ENCODE measurements around the gene TRIM4. TPM values are rescaled to one million over a fixed set of nuclear protein-coding genes. Genes with fewer than 3 reads are reported as not detected.
A peak's percentile ranks its signal among the peaks of the same experiment; 100 is the strongest.

The TRIM4 gene
- total and polyA plus RNA-seq, 2 donors: 27.9 to 30.2 TPM

DNA sequence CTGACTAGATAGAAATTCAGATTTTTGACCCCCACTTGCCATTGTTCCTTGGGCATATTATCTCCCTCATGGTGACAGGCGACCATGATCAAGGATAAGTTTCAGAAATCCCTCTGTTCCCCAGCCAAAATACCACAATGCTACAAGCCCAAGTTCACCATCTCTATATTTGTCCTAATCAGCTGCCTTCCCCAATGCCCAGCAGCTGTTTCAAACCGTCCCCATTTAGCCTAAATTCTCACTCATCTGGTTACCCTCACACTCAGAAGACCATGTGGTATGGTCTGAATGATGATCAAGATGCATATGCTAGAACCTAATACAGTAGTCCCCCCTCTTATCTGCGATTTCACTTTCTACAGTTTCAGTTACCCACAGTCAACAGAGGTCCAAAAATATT lies 11.0 kb upstream of the TRIM4 start:
- Histone ChIP-seq H3K36me3 (ENCODE audit: insufficient read depth) (no peaks in the 10 kb centered on the region), H3K4me3 (ENCODE audit: low read depth, low read length) (no peak overlapping the region), H3K27ac (ENCODE audit: low read depth) (no peak overlapping the region), H3K4me1 (ENCODE audit: insufficient read depth) (no peaks in the 10 kb centered on the region)
- no peak for DNase-seq (ENCODE audit: extremely low spot score)
- WGBS: 85% methylated on average over 3 of the region's 3 CpGs

DNA sequence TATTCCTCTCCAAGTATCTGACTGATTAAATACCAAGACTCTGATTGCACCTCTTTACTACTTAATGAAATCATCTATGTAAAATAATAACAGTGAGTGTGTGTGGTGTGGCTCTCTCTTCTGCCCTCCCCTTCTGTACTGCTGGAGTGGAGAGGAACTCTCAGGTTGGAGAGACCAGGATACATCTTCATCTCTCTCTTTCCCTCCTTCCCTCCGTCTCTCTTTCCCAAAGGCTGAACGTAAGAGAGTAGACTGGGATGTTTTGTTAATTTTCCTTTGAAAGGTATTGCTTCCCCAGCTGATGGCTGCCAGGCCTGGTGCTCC lies 10.4 kb upstream of the TRIM4 start:
- Histone ChIP-seq H3K27ac (ENCODE audit: low read depth) (no peak overlapping the region), H3K4me1 (ENCODE audit: insufficient read depth) (no peaks in the 10 kb centered on the region), H3K36me3 (ENCODE audit: insufficient read depth) (no peaks in the 10 kb centered on the region), H3K4me3 (ENCODE audit: low read depth, low read length) (no peak overlapping the region)
- no peak for DNase-seq (ENCODE audit: extremely low spot score)
- WGBS: 20% methylated on average over 2 of the region's 2 CpGs

DNA sequence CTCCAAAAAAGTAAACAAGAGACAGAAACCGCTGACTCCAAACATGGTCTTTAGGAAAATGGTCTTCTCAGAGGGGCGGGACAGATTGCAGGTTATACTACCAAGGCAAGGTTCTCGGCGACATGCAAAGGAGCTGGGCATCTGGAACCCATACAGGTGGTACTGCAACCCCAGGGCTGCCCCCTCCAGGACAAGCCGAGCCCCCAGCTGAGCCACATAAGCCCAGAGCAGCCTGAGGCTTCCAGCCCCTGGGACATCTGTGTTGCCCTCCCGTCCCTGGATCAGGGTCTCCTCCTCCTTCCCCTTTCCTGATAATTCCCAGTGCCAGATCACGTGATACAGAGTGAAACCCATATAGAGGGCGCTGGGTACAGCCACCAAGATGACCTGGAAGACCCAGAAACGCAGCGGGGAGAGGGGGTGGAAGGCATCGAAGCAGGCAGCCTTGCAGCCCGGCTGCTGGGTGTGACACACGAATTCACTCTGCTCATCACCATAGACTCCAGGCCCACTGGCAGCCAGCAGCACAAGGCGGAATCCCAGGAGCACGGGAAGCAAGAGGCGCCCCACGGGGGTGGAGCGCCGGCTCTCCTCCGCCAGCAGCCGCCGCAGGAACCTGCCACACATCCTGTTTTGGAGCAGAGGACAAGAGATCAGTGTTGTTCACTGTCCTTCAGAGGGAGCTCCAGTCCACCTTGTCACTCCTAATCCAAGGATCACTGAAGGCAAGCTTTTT lies 9.8 kb upstream of the TRIM4 start, which contains the start of gene GJC3:
TSS of gene GJC3 (minus strand) at position 627 of the 736 bp plus-strand sequence. CDS start at position 627, 0 bp downstream.
- Histone ChIP-seq H3K4me1 (ENCODE audit: insufficient read depth) (no peaks in the 10 kb centered on the region), H3K36me3 (ENCODE audit: insufficient read depth) (no peaks in the 10 kb centered on the region), H3K4me3 (ENCODE audit: low read depth, low read length) (no peak within 1 kb of the TSS), H3K27ac (ENCODE audit: low read depth) (no peak within 1 kb of the TSS)
- 19% methylated on average over 22 of the region's 22 CpGs for WGBS
- DNase-seq (ENCODE audit: extremely low spot score): peak; percentile 18

DNA sequence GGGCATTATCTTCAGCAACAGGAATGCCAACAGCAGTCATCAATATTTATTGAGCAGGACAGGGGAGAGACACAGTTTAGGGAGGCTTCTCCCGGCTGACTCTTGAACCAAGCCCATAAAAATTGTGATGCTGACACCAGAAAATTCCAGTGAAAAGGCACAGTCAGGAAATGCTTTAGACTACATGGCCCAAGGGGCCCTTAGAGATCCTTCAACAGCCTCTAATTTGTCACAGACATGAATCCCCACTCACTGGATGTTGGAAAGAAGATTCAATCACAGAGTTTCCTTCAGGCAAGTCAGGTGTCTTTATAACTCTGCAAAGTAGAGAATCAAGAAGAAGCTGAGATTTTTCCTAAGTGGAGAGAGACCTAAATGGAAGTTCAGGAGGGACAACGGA lies 8.9 kb upstream of the TRIM4 start:
- no peaks in the 10 kb centered on the region for H3K36me3 ChIP-seq (ENCODE audit: insufficient read depth)
- DNase-seq (ENCODE audit: extremely low spot score): no peak
- H3K27ac ChIP-seq (ENCODE audit: low read depth): no peak overlapping the region
- 55% methylated on average over 2 of the region's 2 CpGs for WGBS
- H3K4me3 ChIP-seq (ENCODE audit: low read depth, low read length): no peak overlapping the region
- H3K4me1 ChIP-seq (ENCODE audit: insufficient read depth): no peaks in the 10 kb centered on the region

DNA sequence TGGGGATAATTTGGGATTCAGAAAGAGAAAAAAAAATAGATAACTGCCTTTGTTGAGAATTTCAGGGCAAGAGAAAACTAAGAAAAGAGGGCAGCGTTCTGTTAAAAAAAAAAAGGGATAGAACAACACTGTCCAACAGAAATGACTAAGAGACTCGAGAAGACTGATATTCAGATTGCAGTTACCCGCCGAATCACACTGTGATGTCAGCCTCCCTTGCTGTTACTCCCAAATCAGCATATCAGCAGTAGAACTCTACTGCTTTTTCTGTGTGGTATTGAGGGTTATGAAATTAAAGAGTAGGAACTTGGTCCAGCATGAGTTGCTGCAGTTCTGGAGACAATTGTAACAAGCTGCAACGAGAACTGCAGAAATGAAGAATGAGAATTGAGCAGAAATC lies 8.2 kb upstream of the TRIM4 start:
- Histone ChIP-seq H3K27ac (ENCODE audit: low read depth) (no peak overlapping the region), H3K4me3 (ENCODE audit: low read depth, low read length) (no peak overlapping the region), H3K36me3 (ENCODE audit: insufficient read depth) (no peaks in the 10 kb centered on the region), H3K4me1 (ENCODE audit: insufficient read depth) (no peaks in the 10 kb centered on the region)
- no peak for DNase-seq (ENCODE audit: extremely low spot score)
- WGBS: 70% methylated on average over 5 of the region's 5 CpGs

DNA sequence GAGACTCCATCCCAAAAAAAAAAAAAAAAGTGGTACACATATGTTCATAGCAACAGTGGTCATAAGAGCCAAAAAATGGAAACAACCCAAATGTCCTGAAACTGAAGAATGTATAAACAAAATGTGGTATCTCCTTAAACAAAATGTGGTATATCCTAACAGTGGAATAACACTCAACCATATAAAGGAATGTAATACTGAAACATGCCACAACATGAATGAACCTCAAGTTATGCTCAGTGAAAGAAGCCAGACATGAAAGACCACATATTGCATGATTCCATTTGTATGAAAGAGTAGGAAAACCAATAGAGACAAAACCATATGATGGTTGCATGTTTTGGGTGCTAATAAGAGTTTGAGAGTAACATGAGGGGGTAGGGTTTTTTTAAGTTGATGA lies 7.0 kb upstream of the TRIM4 start:
- no peaks in the 10 kb centered on the region for H3K36me3 ChIP-seq (ENCODE audit: insufficient read depth)
- H3K4me1 ChIP-seq (ENCODE audit: insufficient read depth): no peaks in the 10 kb centered on the region
- H3K4me3 ChIP-seq (ENCODE audit: low read depth, low read length): no peak overlapping the region
- DNase-seq (ENCODE audit: extremely low spot score): no peak
- no peak overlapping the region for H3K27ac ChIP-seq (ENCODE audit: low read depth)

DNA sequence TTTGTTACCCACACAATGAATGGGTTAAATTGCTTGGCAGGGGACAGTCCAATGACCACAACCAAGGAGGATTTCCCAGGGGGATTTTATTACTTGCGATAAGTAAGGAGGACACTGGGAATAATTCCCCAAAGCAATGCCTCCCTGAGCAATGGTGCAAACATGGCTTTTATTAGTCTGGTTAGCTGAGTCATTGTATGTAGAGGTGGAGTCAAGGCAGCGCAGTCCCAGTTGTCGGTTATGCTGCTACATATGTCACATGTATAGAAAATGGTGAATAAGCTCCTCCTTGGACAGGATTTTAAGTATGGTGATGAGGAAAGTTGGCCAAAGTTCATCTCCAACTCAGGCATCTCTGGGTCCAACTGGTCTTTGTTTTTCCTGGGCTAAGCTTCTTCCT lies 3.9 kb upstream of the TRIM4 start:
- Histone ChIP-seq H3K36me3 (ENCODE audit: insufficient read depth) (no peaks in the 10 kb centered on the region), H3K4me3 (ENCODE audit: low read depth, low read length) (no peak overlapping the region), H3K27ac (ENCODE audit: low read depth) (no peak overlapping the region), H3K4me1 (ENCODE audit: insufficient read depth) (no peaks in the 10 kb centered on the region)
- WGBS: 92% methylated on average over 3 of the region's 3 CpGs
- DNase-seq (ENCODE audit: extremely low spot score): no peak

DNA sequence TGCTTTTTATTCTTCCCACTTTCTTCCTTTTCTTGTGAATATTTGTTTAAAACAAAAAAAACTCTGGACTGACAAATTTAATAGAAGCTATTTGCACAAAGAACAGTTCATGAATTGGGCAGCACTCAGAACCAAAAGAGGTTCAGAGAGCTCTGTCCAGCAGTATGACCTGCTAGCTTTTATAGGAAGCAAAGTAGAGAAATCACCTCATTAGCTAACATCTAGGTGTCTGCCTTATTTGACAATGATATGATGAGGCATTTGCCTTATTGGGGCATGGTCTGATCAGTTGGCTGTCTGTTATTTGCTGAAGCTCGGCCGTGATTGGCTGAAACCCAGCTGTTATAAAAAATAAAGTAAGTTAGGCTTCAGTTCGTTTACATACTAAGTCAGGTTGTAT lies 819 bp upstream of the TRIM4 start:
- Histone ChIP-seq H3K36me3 (ENCODE audit: insufficient read depth) (no peaks in the 10 kb centered on the region), H3K27ac (ENCODE audit: low read depth) (no peak overlapping the region), H3K4me1 (ENCODE audit: insufficient read depth) (peaks cover 2% of the 10 kb centered on the region), H3K4me3 (ENCODE audit: low read depth, low read length) (peak overlapping the region; percentile 89)
- DNase-seq (ENCODE audit: extremely low spot score): no peak
- WGBS: 94% methylated on average over 3 of the region's 3 CpGs

DNA sequence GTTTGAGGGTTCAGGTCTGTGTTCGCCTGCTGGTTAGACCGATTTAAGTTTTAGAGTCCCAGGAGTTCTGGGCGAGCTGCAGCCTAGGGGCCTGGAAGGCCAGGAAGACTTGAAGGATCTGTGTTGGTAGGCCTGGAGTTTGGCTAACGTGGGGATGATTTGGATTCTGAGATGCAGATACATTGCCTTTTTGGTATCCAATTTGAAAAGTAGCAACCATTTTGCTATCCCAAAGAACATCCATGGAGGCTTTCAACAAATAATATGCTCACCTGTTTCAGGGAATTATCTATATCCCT lies 433 bp upstream of the TRIM4 start:
- WGBS: 41% methylated on average over 4 of the region's 4 CpGs
- H3K27ac ChIP-seq (ENCODE audit: low read depth): peak overlapping the region; percentile 64
- DNase-seq (ENCODE audit: extremely low spot score): no peak
- H3K4me3 ChIP-seq (ENCODE audit: low read depth, low read length): peak overlapping the region; percentile 89
- no peaks in the 10 kb centered on the region for H3K36me3 ChIP-seq (ENCODE audit: insufficient read depth)
- peaks cover 2% of the 10 kb centered on the region for H3K4me1 ChIP-seq (ENCODE audit: insufficient read depth)

DNA sequence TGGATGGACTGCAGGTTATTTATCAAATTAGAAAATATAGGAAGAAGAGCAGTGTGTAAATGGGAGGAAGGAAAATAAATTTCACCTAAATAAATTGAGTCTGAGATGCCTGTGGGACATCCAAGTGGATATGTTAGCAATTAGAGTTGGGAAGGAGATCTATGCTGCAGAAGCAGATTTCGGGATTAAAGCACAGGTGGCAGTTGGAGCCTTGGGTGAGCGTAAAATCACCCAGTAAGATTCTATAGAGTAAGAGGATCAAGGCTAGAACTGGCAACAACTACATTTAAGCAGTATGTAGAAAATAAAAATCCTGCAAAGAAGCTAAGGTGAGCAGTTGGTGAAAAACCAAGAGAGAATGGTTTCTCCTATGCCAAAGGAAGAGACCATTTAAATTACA lies 8.4 kb downstream of the TRIM4 start:
- H3K4me3 ChIP-seq (ENCODE audit: low read depth, low read length): no peak overlapping the region
- H3K36me3 ChIP-seq (ENCODE audit: insufficient read depth): no peaks in the 10 kb centered on the region
- H3K27ac ChIP-seq (ENCODE audit: low read depth): no peak overlapping the region
- DNase-seq (ENCODE audit: extremely low spot score): no peak
- WGBS: 96% methylated on average over 2 of the region's 2 CpGs
- H3K4me1 ChIP-seq (ENCODE audit: insufficient read depth): no peaks in the 10 kb centered on the region

DNA sequence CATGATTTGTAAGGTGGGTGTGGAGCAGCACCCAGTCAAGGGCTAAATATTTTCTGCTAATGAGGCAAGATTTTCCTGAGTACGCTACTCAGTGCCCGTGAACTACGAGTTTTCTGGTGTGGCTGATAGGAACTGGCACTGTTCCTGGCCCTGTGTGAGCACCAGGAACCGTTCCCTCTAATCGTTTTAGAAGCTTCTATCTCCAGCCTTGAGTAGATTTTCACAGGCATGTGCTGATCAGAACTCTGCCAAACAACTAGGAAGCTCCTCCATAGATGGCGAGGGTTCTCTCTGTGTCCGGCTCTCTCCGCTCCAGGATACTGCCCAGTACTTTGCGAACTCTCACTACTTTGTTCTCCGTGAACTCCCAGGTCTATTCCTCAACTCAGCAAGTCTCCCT lies 17.7 kb downstream of the TRIM4 start:
- no peak overlapping the region for H3K4me3 ChIP-seq (ENCODE audit: low read depth, low read length)
- H3K36me3 ChIP-seq (ENCODE audit: insufficient read depth): peaks cover 8% of the 10 kb centered on the region
- 97% methylated on average over 10 of the region's 10 CpGs for WGBS

DNA sequence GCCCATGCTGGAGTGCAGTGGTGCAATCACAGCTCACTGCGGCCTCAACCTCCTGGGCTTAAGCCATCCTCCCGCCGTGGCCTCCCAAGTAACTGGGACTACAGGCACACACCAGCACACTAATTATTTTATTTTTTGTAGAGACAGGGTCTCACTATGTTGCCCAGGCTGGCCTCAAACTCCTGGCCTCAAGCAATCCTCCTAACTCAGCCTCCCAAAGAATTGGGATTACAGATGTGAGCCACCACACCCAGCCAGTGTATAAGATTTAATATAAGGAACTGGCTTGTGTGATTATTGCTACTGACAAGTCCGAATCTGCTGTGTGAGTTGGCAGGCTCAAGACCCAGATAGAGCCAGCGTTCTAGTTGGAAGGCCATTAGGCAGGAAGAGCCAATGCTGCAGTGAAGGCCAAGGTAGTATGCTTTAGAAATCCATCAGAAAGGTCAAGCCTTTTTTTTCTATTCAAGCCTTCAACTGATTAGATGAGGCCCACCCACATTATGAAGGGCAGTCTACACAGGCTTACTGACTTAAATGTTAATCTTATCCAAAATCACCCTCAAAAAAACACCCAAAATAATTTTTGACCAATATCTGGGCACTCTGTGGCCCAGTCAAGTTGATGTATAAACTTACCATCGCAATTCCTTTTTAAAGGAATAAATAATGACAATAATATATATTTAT lies 19.4 kb downstream of the TRIM4 start:
- peaks cover 8% of the 10 kb centered on the region for H3K36me3 ChIP-seq (ENCODE audit: insufficient read depth)

More for the DNA sequence above, 17.7 kb downstream of the TRIM4 start:
- no peak for DNase-seq (ENCODE audit: extremely low spot score)
- Histone ChIP-seq H3K4me1 (ENCODE audit: insufficient read depth) (no peaks in the 10 kb centered on the region), H3K27ac (ENCODE audit: low read depth) (no peak overlapping the region)

DNA sequence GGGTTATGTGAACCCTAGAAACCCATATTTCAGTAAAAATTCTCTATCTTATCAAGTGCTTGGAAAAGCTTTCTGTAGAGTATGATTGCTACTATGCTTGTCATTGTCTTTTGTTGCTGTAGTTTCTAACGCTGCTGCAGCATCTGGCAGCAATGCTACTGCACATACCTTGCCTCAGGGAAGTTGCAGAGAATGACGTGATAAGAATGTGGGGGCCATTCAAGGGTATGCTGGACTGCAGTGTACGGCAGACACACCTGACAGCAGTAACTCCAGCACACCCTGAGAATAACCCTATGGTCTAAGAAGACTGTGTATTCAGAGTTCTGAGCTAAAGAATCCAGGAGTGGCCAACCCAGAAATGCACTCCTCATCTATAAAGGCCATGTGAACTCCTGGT lies 20.5 kb downstream of the TRIM4 start:
- no peaks in the 10 kb centered on the region for H3K4me1 ChIP-seq (ENCODE audit: insufficient read depth)
- H3K36me3 ChIP-seq (ENCODE audit: insufficient read depth): peaks cover 8% of the 10 kb centered on the region
- DNase-seq (ENCODE audit: extremely low spot score): no peak
- WGBS: 55% methylated on average over 3 of the region's 3 CpGs
- no peak overlapping the region for H3K4me3 ChIP-seq (ENCODE audit: low read depth, low read length)
- no peak overlapping the region for H3K27ac ChIP-seq (ENCODE audit: low read depth)

More for the DNA sequence above, 19.4 kb downstream of the TRIM4 start:
- Histone ChIP-seq H3K4me1 (ENCODE audit: insufficient read depth) (no peaks in the 10 kb centered on the region), H3K27ac (ENCODE audit: low read depth) (no peak overlapping the region), H3K4me3 (ENCODE audit: low read depth, low read length) (no peak overlapping the region)
- no peak for DNase-seq (ENCODE audit: extremely low spot score)
- 99% methylated on average over 6 of the region's 6 CpGs for WGBS

DNA sequence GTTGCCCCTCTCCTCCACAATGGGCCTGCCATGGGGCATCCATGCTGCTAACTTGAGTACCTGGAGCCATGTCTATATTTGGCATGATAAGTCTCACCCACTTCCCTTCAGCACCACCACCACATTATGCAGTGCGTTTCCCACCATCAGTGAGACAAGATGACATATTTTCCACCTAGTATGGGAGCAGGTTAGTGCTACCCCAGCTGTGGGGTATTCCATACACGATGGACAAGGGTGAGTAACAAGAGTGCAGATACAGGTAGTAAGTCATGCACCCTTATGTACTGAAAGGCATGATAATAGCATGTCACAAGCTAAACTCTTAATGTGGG lies 21.3 kb downstream of the TRIM4 start:
- H3K4me1 ChIP-seq (ENCODE audit: insufficient read depth): no peaks in the 10 kb centered on the region
- DNase-seq (ENCODE audit: extremely low spot score): no peak
- H3K4me3 ChIP-seq (ENCODE audit: low read depth, low read length): no peak overlapping the region
- 98% methylated on average over 2 of the region's 2 CpGs for WGBS
- H3K36me3 ChIP-seq (ENCODE audit: insufficient read depth): peaks cover 8% of the 10 kb centered on the region
- no peak overlapping the region for H3K27ac ChIP-seq (ENCODE audit: low read depth)

All from urinary bladder (tissue), 4 donors.